ENCODE data around the gene COL12A1. TPM values are rescaled to one million over a fixed set of nuclear protein-coding genes. Genes with fewer than 3 reads are reported as not detected.

Gene COL12A1
- total RNA-seq: 526 and 765 TPM in 2 replicates

DNA sequence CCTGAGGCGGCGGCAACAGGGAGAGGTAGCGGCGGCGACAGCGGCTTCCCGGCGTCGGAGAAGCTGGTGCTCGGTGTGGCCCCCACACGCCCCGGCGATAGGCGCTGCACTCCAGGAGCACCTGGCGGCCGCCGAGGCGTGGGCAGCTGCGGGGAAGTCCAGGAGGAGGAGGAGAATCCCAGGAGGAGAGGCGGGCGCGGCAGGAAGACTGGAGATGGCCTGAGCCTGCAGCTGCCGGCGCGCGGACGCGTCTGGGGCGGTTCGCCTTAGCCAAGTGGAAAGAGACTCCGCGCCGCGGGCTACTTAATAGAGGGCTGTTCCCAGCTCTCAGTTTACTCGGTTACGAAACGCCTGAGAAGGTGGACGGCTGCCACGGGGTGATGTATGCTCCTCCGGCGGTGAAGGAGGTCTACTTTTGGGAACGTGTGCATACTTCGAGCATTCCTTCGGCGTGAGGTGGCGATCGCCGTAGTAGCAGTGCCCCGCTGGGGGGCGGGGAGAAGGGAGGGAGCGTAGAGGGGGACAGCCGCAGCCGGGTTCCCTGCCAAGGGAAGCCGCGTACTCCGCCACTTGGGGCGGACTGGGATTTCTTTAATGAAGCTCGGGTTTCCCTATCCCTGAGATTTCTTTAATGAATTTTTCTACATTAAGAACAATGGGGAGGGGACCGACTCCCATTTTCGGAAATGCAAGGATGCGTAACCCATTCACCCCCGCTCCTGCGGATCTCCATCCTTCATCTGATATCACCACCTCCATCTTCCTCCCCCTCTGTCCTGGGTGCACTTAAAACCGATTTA, at the start of gene COL12A1:
Gene COL12A1, minus strand, starts transcription at position 278 of the 800 bp plus-strand sequence. CDS start 3,261 bp downstream, outside the sequence.

DNA sequence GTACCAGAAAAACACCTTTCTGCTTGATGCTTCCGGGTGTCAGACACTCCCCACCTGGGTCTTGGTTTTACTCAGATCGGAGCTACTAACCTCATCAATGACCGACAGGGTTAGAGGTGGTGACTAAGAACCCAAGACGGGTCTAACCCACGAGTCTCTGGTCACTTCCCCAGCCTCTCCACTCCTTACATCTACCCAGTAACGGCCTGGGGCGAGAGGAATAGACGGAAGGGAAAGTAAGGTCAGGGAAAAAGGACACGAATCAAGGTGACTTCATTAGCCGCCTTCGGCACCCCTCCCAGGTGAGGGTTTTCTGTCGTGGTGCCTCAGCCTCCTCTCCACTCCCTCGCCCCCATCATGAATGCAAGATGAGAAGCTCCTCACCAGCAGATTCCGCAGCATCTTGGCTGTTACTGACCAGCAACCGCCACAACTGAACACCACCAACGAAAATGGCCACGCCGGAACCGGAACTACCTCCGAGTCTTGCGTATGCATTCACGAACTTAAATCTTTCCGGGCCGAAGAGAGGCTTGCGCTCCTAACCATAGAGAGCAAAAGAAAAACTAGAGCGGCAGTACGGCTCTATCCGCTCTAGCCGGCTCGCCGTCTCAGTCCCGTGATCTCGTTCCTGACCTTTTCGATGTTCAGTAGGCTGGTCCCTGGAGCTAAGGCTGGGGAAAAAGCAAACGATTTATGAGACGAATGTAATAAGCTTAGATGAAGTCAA, 37.6 kb upstream of the COL12A1 start, which contains the start of gene COX7A2:
Gene COX7A2, minus strand, starts transcription at position 469 of the 730 bp plus-strand sequence. Its CDS starts 67 bp downstream, at position 402.

Other genes with a start within 250 kb of the COL12A1 start
- 251 and 289 TPM in 2 replicates for gene COX7A2, start 37.7 kb upstream of the COL12A1 start, total RNA-seq
- 202 and 217 TPM in 2 replicates for gene TMEM30A, start 78.7 kb upstream of the COL12A1 start, total RNA-seq